Psoas muscle (tissue), 8 donors: ENCODE measurements around the gene STMN3. TPM values are rescaled to one million over a fixed set of nuclear protein-coding genes. Genes with fewer than 3 reads are reported as not detected.
"Not testable (repeated sequence)": the region's sequence is repeated elsewhere in the genome, so short reads cannot be mapped to it uniquely, and the experiment has no call there.

Experiments used
- ATAC-seq, 4 donors: fragments of 200-7000 bp; cut with Tn5 transposase; one replicate each; pipeline ENCODE4 v1.9.1; 2020; ENCODE audit warnings: moderate library complexity in 3 of 4, mild to moderate bottlenecking in 2 of 4
- DNase-seq, 2 donors: peaks; one replicate each; pipeline ENCODE4 v3.0.0-alpha.2; 2020
- H3K27ac ChIP-seq: fragments of 200-600 bp; one replicate; pipeline ENCODE4 v1.8.0; 2022
- H3K27me3 ChIP-seq, 3 donors: fragments of 200-600 bp in 1 of 3; one replicate each; pipeline versions ENCODE4 v1.6.1 to v1.8.0; 2013 to 2022; ENCODE audit warnings: low read length in 2 of 3, mild to moderate bottlenecking in 2 of 3, moderate library complexity in 1 of 3; ENCODE audit not compliant: insufficient read depth in 3 of 3
- H3K36me3 ChIP-seq, 2 donors: fragments of 200-600 bp in 1 of 2; one replicate each; pipeline versions ENCODE4 v1.6.1 to v1.8.0; 2013 to 2022; ENCODE audit warnings: low read depth in 1 of 2, mild to moderate bottlenecking in 1 of 2, moderate library complexity in 1 of 2; ENCODE audit not compliant: insufficient read depth in 1 of 2
- H3K4me1 ChIP-seq: fragments of 200-600 bp; one replicate; pipeline ENCODE4 v1.8.0; 2022
- H3K4me3 ChIP-seq: fragments of 200-600 bp; one replicate; pipeline ENCODE4 v1.8.0; 2022; ENCODE audit warnings: mild to moderate bottlenecking
- H3K9me3 ChIP-seq: fragments of 200-600 bp; one replicate; pipeline ENCODE4 v1.8.0; 2022
- CTCF ChIP-seq: fragments of 200-600 bp; IDR thresholded peaks from one replicate; pipeline ENCODE4 v1.8.0; 2022; ENCODE audit warnings: antibody characterized with exemption
- WGBS, 3 donors: extraction: QIAGEN DNeasy Blood & Tissue Kit; methylation state at CpG; one replicate each; pipeline versions ENCODE4 v1.1.6 to v1.1.7; 2013; 5-methylcytosine and 5-hydroxymethylcytosine counted together
- intact Hi-C, 2 donors: fragments of 100-400 bp; cut with DNase I; formaldehyde crosslinking; loops; one replicate each; pipeline versions ENCODE4 v1.11.0 to v1.14.2; 2022
- polyA plus RNA-seq, 3 donors: library from polyadenylated mRNA; stranded (reverse); fragments of 200-250 nt; gene quantifications; one replicate each; pipeline ENCODE4 v1.2.3, GENCODE V29; 2013
- total RNA-seq, 4 donors: library from RNA; stranded (reverse); fragmentation: NEBNext Ultra II Directional in 2 of 4; extraction: Animal tissue kit (Norgen Biotek cat#: 25700) in 2 of 4; gene quantifications; one replicate each; pipeline versions ENCODE4 v1.2.1 to v1.2.4, GENCODE V29; 2021 to 2023
- donor health status: healthy with polysubstance abuse.
- donor health status: DM: no; HTN: no; CAD: no; lungs with moderate emphysema.
- donor health status: Bipolar disorder and iron deficiency.
- donor health status: healthy.
- donor health status: DM: yes; HTN: yes; CAD: no.
- donor health status: DM: no; HTN: no; CAD: no.
- donor health status: DM: no; HTN: no; CAD: no.
- donor health status: DM: yes; HTN: yes; CAD: no.

Gene STMN3
- total and polyA plus RNA-seq, 7 donors = 1.0 to 3.1 (median 2.4) TPM

- ATAC-seq (no peak), DNase-seq (no peak)
- no peaks in the 10 kb centered on the region for H3K4me1 ChIP-seq
- peaks cover 2 to 44% of the 10 kb centered on the region in 2 donors for H3K36me3 ChIP-seq
- TF ChIP-seq CTCF = no peak
- 80 to 83% (median 80%) methylated on average over 11 of the region's 11 CpGs for WGBS, 3 donors
- H3K9me3 ChIP-seq = no peaks in the 10 kb centered on the region
- H3K27me3 ChIP-seq = no peaks in the 10 kb centered on the region
- intact Hi-C loops = no loop called here
- no peak overlapping the region for H3K27ac ChIP-seq
- no peak overlapping the region for H3K4me3 ChIP-seq
Measured at GRCh38 chr20:63618291-63618980, 34.8 kb downstream of the STMN3 start.

GRCh38 chr20:63617876-63618265 is 35.4 kb downstream of the STMN3 start:
- H3K9me3 ChIP-seq = no peaks in the 10 kb centered on the region
- no peak overlapping the region for H3K4me3 ChIP-seq
- intact Hi-C loops = no loop called here
- DNase-seq = no peak
- ATAC-seq = no peak
- no peak overlapping the region for H3K27ac ChIP-seq
- WGBS, 3 donors = 75 to 87% (median 85%) methylated on average over 8 of the region's 8 CpGs
- no peaks in the 10 kb centered on the region for H3K4me1 ChIP-seq
- no peaks in the 10 kb centered on the region for H3K27me3 ChIP-seq
- no peak for TF ChIP-seq CTCF
- peaks cover 2 to 44% of the 10 kb centered on the region in 2 donors for H3K36me3 ChIP-seq

GRCh38 chr20:63617092-63617875 is 35.9 kb downstream of the STMN3 start:
- ATAC-seq (no peak), DNase-seq (no peak)
- no peaks in the 10 kb centered on the region for H3K9me3 ChIP-seq
- intact Hi-C loops = no loop called here
- no peak for TF ChIP-seq CTCF
- H3K27ac ChIP-seq = no peak overlapping the region
- no peaks in the 10 kb centered on the region for H3K4me1 ChIP-seq
- H3K27me3 ChIP-seq = no peaks in the 10 kb centered on the region
- peaks cover 2 to 44% of the 10 kb centered on the region in 2 donors for H3K36me3 ChIP-seq
- no peak overlapping the region for H3K4me3 ChIP-seq
- 91 to 94% (median 93%) methylated on average over 41 of the region's 41 CpGs for WGBS, 3 donors

- peak in 1 of 4 donors; percentile 38 for ATAC-seq
- H3K9me3 ChIP-seq, H3K4me1 ChIP-seq, H3K4me3 ChIP-seq, H3K27ac ChIP-seq, DNase-seq, H3K27me3 ChIP-seq: not testable (repeated sequence)
- WGBS, 3 donors = 81 to 94% (median 83%) methylated on average over 15 to 18 of the region's 18 CpGs
- H3K36me3 ChIP-seq = peaks cover 2 to 39% of the 10 kb centered on the region in 2 donors
- intact Hi-C loops = loop anchor here (2.0 to 5.0 kb wide), 2 partner anchors 75 to 77 kb away; partner anchors contain the start of gene PTK6 (in 1 of the 2)
- TF ChIP-seq CTCF = peak; percentile 15
Measured at GRCh38 chr20:63613863-63614594, 39.2 kb downstream of the STMN3 start.
